ENCODE measurements around the gene KCNE5. TPM values are rescaled to one million over a fixed set of nuclear protein-coding genes. Genes with fewer than 3 reads are reported as not detected.
"Not testable (repeated sequence)": the region's sequence is repeated elsewhere in the genome, so short reads cannot be mapped to it uniquely, and the experiment has no call there.

Gene KCNE5
- total and polyA plus RNA-seq, 10 of the 15 experiments (the other 5 are each of a cell fraction or from before 2014, with no cell fraction given), result 0.08 to 0.54 (median 0.40) TPM

DNA sequence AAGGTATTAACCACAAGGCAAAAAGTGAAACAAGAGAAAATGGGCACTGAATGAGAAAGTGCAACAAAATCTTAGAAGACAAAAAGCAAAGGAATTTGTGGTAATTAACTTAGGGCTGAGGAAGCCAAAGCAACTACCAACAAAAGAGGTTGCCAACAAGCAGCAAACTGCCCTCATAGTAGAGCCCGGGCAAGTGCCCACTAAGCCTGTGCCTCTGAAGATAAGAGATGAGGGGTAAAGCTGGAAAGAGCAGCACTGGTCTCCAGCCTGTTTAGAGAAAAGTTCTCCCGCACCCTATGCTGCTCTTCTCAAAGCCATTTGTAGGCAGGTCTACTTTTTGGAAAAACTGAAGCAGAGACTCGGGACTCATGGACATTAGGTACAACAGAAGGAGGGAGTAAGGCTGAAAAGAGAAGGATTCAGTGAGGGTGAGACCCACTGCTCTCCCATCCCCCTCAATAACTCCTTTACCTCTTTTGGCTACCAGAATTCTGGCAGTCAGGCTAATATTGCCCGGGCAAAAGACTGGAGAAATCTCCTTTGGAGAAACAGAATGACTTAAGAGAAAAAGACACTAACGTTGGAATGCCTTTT, 29.6 kb upstream of the KCNE5 start:
- RAD21 ChIA-PET (ENCODE audit: unreplicated experiment), result no interaction called here
- Histone ChIP-seq H4K20me1 (ENCODE audit: control insufficient read depth, insufficient read depth) (no peaks in the 10 kb centered on the region), H2AFZ (ENCODE audit: control insufficient read depth, low read depth, low read length) (no peak overlapping the region), H3K27ac (ENCODE audit: control insufficient read depth, insufficient read depth) (no peak overlapping the region), H3K36me3 (ENCODE audit: control insufficient read depth in 2 of 2, insufficient read depth in 2 of 2, low read length in 1 of 2) (peaks cover 0 to 10% of the 10 kb centered on the region in 2 experiments; a peak in 1 of 4 replicates), H3K79me2 (ENCODE audit: control insufficient read depth, insufficient read depth, low read length) (no peaks in the 10 kb centered on the region), H3K4me2 (ENCODE audit: control insufficient read depth, insufficient read depth) (no peak overlapping the region), H3K27me3 (replicated peaks in 1 of 2; ENCODE audit: control insufficient read depth in 2 of 2, insufficient read depth in 2 of 2, low read length in 1 of 2) (no peaks in the 10 kb centered on the region), H3K9me3 (replicated peaks; ENCODE audit: control insufficient read depth, insufficient read depth, low read length) (no peaks in the 10 kb centered on the region), H3K4me3 (no peak overlapping the region), H3K9ac (ENCODE audit: control insufficient read depth, insufficient read depth, low read length) (no peak overlapping the region), H3K4me1 (ENCODE audit: control insufficient read depth, insufficient read depth, low read length) (no peaks in the 10 kb centered on the region)
- CTCF ChIA-PET, result interaction anchor here (0.6 to 1.4 kb wide), 5 partner anchors 14 to 236 kb away, joined by 3 to 4 read pairs (median 3); no protein-coding TSS in a partner anchor
- ATAC-seq (no peak), DNase-seq (ENCODE audit: low read depth, low spot score) (no peak), FAIRE-seq (no peak)
- WGBS (ENCODE audit: insufficient coverage, insufficient replicate concordance, low lambda C conversion rate, missing lambda C conversion rate), result 42% methylated on average over 5 of the region's 5 CpGs
- SMC1A ChIA-PET (ENCODE audit: uncharacterized antibody, unreplicated experiment), result interaction anchor here (1.7 kb wide), 1 partner anchor 9 kb away, joined by 5 read pairs; no protein-coding TSS in a partner anchor
- intact Hi-C loops (cut with micrococcal nuclease; ENCODE audit: unreplicated experiment) (no loop called here), in situ Hi-C loops (cut with MboI) (no loop called here)
- no peak for TF ChIP-seq FOS (IDR thresholded peaks at IDR 0.05; ENCODE audit: borderline replicate concordance, extremely low read depth, insufficient read length)
- no peak for TF ChIP-seq CHD1 (IDR thresholded peaks at IDR 0.05; ENCODE audit: low read depth, low read length)
- TF ChIP-seq, protein P1, sequence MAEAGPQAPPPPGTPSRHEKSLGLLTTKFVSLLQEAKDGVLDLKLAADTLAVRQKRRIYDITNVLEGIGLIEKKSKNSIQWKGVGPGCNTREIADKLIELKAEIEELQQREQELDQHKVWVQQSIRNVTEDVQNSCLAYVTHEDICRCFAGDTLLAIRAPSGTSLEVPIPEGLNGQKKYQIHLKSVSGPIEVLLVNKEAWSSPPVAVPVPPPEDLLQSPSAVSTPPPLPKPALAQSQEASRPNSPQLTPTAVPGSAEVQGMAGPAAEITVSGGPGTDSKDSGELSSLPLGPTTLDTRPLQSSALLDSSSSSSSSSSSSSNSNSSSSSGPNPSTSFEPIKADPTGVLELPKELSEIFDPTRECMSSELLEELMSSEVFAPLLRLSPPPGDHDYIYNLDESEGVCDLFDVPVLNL (IDR thresholded peaks at IDR 0.05; ENCODE audit: low read depth, low read length), result no peak
- TF ChIP-seq, protein P2, sequence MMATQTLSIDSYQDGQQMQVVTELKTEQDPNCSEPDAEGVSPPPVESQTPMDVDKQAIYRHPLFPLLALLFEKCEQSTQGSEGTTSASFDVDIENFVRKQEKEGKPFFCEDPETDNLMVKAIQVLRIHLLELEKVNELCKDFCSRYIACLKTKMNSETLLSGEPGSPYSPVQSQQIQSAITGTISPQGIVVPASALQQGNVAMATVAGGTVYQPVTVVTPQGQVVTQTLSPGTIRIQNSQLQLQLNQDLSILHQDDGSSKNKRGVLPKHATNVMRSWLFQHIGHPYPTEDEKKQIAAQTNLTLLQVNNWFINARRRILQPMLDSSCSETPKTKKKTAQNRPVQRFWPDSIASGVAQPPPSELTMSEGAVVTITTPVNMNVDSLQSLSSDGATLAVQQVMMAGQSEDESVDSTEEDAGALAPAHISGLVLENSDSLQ (IDR thresholded peaks at IDR 0.05), result no peak
- TF ChIP-seq, protein P3, sequence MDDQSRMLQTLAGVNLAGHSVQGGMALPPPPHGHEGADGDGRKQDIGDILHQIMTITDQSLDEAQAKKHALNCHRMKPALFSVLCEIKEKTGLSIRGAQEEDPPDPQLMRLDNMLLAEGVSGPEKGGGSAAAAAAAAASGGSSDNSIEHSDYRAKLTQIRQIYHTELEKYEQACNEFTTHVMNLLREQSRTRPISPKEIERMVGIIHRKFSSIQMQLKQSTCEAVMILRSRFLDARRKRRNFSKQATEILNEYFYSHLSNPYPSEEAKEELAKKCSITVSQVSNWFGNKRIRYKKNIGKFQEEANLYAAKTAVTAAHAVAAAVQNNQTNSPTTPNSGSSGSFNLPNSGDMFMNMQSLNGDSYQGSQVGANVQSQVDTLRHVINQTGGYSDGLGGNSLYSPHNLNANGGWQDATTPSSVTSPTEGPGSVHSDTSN (IDR thresholded peaks at IDR 0.05; ENCODE audit: insufficient replicate concordance, low read depth, low read length), result no peak
- TF ChIP-seq MTA2 (IDR thresholded peaks at IDR 0.05; ENCODE audit: low read depth), result no peak
- no peak for TF ChIP-seq TAF1 (IDR thresholded peaks at IDR 0.05; ENCODE audit: borderline replicate concordance, low read depth, low read length)
- TF ChIP-seq CREB1 (IDR thresholded peaks at IDR 0.05; ENCODE audit: low read depth), result no peak
- POLR2A ChIA-PET, result no interaction called here
- no TSS peak for BruUV-seq (replicated peaks)

DNA sequence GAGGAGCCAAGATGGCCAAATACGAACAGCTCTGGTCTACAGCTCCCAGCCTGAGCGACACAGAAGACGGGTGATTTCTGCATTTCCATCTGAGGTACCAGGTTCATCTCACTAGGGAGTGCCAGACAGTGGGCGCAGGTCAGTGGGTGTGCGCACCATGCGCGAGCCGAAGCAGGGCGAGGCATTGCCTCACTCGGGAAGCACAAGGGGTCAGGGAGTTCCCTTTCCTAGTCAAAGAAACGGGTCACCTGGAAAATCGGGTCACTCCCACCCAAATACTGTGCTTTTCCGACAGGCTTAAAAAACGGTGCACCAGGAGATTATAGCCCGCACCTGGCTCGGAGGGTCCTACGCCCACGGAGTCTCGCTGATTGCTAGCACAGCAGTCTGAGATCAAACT, 19.7 kb upstream of the KCNE5 start:
- FAIRE-seq; BruUV-seq (replicated peaks); in situ Hi-C loops (cut with MboI); H3K4me1 ChIP-seq (ENCODE audit: control insufficient read depth, insufficient read depth, low read length); H2AFZ ChIP-seq (ENCODE audit: control insufficient read depth, low read depth, low read length); intact Hi-C loops (cut with micrococcal nuclease; ENCODE audit: unreplicated experiment); CTCF ChIA-PET; POLR2A ChIA-PET; ATAC-seq; H3K9ac ChIP-seq (ENCODE audit: control insufficient read depth, insufficient read depth, low read length); DNase-seq (ENCODE audit: low read depth, low spot score); H3K27ac ChIP-seq (ENCODE audit: control insufficient read depth, insufficient read depth); H3K36me3 ChIP-seq (ENCODE audit: control insufficient read depth in 2 of 2, insufficient read depth in 2 of 2, low read length in 1 of 2); H3K4me2 ChIP-seq (ENCODE audit: control insufficient read depth, insufficient read depth); H3K79me2 ChIP-seq (ENCODE audit: control insufficient read depth, insufficient read depth, low read length); H3K27me3 ChIP-seq (replicated peaks in 1 of 2; ENCODE audit: control insufficient read depth in 2 of 2, insufficient read depth in 2 of 2, low read length in 1 of 2); H3K4me3 ChIP-seq; RAD21 ChIA-PET (ENCODE audit: unreplicated experiment); H4K20me1 ChIP-seq (ENCODE audit: control insufficient read depth, insufficient read depth); SMC1A ChIA-PET (ENCODE audit: uncharacterized antibody, unreplicated experiment); H3K9me3 ChIP-seq (replicated peaks; ENCODE audit: control insufficient read depth, insufficient read depth, low read length): not testable (repeated sequence)
- 24% methylated on average over 19 of the region's 19 CpGs for WGBS (ENCODE audit: insufficient coverage, insufficient replicate concordance, low lambda C conversion rate, missing lambda C conversion rate)
